ENCODE measurements around the gene TSC2.
A peak's percentile ranks its signal among the peaks of the same experiment; 100 is the strongest.

TSC2 gene

DNA sequence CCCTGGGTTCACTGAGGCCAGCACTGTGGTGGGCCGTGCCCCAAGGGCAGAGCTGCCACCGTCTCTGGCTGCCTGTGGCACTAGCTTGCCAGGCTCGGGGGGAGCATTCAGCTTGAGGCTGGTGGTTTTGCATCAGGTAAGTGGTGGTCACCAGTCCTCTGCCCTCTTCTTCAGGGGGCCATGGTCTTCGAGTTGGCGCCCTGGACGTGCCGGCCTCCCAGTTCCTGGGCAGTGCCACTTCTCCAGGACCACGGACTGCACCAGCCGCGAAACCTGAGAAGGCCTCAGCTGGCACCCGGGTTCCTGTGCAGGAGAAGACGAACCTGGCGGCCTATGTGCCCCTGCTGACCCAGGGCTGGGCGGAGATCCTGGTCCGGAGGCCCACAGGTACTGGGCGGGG is 32.2 kb downstream of the TSC2 start:
- TF ChIP-seq, protein P1, sequence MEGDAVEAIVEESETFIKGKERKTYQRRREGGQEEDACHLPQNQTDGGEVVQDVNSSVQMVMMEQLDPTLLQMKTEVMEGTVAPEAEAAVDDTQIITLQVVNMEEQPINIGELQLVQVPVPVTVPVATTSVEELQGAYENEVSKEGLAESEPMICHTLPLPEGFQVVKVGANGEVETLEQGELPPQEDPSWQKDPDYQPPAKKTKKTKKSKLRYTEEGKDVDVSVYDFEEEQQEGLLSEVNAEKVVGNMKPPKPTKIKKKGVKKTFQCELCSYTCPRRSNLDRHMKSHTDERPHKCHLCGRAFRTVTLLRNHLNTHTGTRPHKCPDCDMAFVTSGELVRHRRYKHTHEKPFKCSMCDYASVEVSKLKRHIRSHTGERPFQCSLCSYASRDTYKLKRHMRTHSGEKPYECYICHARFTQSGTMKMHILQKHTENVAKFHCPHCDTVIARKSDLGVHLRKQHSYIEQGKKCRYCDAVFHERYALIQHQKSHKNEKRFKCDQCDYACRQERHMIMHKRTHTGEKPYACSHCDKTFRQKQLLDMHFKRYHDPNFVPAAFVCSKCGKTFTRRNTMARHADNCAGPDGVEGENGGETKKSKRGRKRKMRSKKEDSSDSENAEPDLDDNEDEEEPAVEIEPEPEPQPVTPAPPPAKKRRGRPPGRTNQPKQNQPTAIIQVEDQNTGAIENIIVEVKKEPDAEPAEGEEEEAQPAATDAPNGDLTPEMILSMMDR (IDR thresholded peaks at IDR 0.05; ENCODE audit: low read depth, low read length), result no peak
- TF ChIP-seq, protein P2, sequence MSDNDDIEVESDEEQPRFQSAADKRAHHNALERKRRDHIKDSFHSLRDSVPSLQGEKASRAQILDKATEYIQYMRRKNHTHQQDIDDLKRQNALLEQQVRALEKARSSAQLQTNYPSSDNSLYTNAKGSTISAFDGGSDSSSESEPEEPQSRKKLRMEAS (IDR thresholded peaks at IDR 0.05; ENCODE audit: low read depth, low read length), result no peak
- TF ChIP-seq POLR2A (IDR thresholded peaks at IDR 0.05; ENCODE audit: extremely low read depth, insufficient read length) (no peak), MYC (IDR thresholded peaks at IDR 0.05; ENCODE audit: low read depth, low read length) (no peak)
- no peak for DNase-seq (ENCODE audit: low read depth)
- no peak overlapping the region for H3K4me3 ChIP-seq (ENCODE audit: low read depth, low read length)

DNA sequence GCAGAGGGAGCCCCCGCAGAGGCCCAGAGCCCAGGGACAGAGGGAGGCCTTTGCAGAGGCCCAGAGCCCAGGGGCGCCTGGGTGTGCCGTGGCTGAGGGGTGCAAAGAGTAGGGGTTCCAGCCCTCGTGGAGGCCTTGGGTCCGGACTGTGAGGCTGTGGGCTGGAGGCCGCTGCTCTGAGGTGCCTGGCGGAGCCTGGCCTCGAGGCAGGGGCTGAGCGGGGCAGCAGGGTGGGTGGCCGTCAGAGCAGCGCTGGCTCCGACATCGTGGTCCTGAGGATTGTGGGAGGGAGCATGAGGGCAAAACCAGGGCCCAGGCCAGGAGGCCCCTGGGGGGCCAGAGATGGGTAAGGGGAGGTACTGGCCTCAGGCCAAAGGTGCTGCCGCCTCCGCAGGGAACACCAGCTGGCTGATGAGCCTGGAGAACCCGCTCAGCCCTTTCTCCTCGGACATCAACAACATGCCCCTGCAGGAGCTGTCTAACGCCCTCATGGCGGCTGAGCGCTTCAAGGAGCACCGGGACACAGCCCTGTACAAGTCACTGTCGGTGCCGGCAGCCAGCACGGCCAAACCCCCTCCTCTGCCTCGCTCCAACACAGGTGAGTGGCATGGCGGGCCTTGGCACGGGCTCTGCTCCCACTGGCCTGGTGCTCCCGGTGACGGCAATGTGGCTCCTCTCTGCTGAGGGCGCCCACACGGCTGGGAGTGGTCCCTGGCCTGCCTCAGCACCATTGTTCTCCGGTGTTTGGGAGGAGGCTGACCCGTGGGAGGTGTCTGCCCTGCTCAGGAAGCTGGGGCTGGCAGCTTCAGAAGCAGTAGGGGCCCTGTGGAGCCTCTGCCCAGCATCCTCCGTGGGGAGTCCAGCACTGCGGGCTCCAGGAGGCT is 33.7 kb downstream of the TSC2 start:
- peak; percentile 21 for DNase-seq (ENCODE audit: low read depth)
- H3K4me3 ChIP-seq (ENCODE audit: low read depth, low read length), result no peak overlapping the region
- TF ChIP-seq MYC (IDR thresholded peaks at IDR 0.05; ENCODE audit: low read depth, low read length) (no peak), POLR2A (IDR thresholded peaks at IDR 0.05; ENCODE audit: extremely low read depth, insufficient read length) (no peak)

DNA sequence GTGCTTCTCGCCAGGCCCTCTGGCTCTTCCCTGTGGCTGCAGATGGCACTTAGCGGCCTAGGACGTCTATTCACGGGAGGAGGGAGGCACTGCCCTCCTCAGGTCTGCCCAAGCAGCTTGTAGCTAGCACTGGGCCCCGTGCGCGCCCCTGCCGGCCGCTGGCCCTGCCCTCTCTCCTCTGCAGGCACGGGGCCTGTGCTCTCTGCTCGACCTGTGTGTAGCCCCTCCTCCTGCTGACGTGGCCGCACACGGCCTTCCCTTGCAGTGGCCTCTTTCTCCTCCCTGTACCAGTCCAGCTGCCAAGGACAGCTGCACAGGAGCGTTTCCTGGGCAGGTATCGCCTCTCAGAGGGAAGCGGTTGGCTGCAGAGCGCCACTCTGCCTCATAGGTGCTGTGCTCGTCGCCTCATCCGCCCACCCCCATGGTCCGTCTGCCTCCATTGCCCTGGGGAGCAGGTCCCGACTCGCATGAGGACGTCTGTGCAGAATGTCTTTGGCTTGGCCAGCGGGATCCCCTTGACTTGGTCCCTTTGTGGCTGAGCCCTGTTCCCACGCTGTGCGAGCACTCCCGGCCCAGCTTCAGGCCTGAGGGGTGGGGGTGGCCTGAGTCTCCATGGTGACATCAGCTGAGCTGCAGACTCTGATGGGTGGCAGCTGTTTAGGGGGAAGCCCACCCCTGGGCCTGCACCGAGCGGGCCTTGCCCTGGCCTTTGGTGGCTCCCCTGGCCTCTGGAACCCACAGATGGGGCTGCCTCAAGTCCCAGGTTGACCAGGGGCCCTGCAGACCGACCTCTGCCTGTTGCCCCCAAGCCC is 34.6 kb downstream of the TSC2 start:
- no peak overlapping the region for H3K4me3 ChIP-seq (ENCODE audit: low read depth, low read length)
- no peak for DNase-seq (ENCODE audit: low read depth)
- TF ChIP-seq, protein P2 (IDR thresholded peaks at IDR 0.05; ENCODE audit: low read depth, low read length), result no peak
- TF ChIP-seq POLR2A (IDR thresholded peaks at IDR 0.05; ENCODE audit: extremely low read depth, insufficient read length) (no peak), MYC (IDR thresholded peaks at IDR 0.05; ENCODE audit: low read depth, low read length) (no peak)
- TF ChIP-seq, protein P1 (IDR thresholded peaks at IDR 0.05; ENCODE audit: low read depth, low read length), result no peak

DNA sequence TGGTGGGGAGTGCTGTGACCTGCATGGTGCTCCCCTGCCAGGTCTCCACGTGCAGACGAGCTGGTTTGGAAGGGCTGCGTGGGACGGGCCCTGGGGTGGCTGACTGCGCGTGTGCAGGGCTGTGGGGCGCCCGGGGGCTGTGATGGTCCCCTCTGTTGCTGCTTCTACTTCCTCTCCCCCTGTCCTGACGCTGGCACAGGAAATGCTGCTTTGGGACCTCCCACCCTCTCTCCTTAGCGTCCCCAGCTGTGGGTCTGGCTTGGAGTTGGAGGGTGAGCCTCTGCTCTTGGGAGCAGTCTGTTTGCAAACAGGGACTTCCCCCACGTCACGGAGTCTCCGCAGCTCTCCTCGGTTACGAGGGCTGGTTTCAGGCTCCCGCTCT is 35.2 kb downstream of the TSC2 start:
- peak; percentile 71 for DNase-seq (ENCODE audit: low read depth)
- TF ChIP-seq, protein P2 (IDR thresholded peaks at IDR 0.05; ENCODE audit: low read depth, low read length), result peak; percentile 64
- TF ChIP-seq MYC (IDR thresholded peaks at IDR 0.05; ENCODE audit: low read depth, low read length) (peak; percentile 60), POLR2A (IDR thresholded peaks at IDR 0.05; ENCODE audit: extremely low read depth, insufficient read length) (no peak)
- TF ChIP-seq, protein P1 (IDR thresholded peaks at IDR 0.05; ENCODE audit: low read depth, low read length), result no peak
- H3K4me3 ChIP-seq (ENCODE audit: low read depth, low read length), result no peak overlapping the region

DNA sequence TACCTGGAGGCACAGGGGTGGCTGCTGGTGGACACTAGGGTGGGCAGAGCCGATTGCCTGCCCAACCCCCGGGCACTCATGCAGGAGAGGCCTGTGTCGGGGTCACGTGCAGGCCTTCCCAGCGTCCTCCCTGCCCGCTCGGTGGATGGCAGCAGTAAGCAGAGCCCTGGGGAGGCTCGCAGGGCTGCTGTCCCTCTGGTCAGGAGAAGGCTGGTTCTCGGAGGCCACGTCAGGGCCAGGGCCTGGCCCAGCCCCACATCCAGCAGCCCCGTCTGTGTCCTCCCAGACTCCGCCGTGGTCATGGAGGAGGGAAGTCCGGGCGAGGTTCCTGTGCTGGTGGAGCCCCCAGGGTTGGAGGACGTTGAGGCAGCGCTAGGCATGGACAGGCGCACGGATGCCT is 35.6 kb downstream of the TSC2 start:
- DNase-seq (ENCODE audit: low read depth), result no peak
- TF ChIP-seq POLR2A (IDR thresholded peaks at IDR 0.05; ENCODE audit: extremely low read depth, insufficient read length), result no peak
- TF ChIP-seq, protein P1 (IDR thresholded peaks at IDR 0.05; ENCODE audit: low read depth, low read length), result no peak
- no peak for TF ChIP-seq MYC (IDR thresholded peaks at IDR 0.05; ENCODE audit: low read depth, low read length)
- TF ChIP-seq, protein P2 (IDR thresholded peaks at IDR 0.05; ENCODE audit: low read depth, low read length), result no peak
- no peak overlapping the region for H3K4me3 ChIP-seq (ENCODE audit: low read depth, low read length)
